HG02642 (cell line): ENCODE measurements around the gene C2orf42.
A peak's percentile ranks its signal among the peaks of the same experiment; 100 is the strongest.
"Not testable (repeated sequence)": the region's sequence is repeated elsewhere in the genome, so short reads cannot be mapped to it uniquely, and the experiment has no call there.

Experiments
- ATAC-seq: cut with Tn5 transposase; IDR thresholded peaks from one replicate; pipeline ENCODE4 v1.9.1; 2021; ENCODE audit warnings: mild to moderate bottlenecking; ENCODE audit not compliant: unreplicated experiment, poor library complexity

Gene C2orf42

DNA sequence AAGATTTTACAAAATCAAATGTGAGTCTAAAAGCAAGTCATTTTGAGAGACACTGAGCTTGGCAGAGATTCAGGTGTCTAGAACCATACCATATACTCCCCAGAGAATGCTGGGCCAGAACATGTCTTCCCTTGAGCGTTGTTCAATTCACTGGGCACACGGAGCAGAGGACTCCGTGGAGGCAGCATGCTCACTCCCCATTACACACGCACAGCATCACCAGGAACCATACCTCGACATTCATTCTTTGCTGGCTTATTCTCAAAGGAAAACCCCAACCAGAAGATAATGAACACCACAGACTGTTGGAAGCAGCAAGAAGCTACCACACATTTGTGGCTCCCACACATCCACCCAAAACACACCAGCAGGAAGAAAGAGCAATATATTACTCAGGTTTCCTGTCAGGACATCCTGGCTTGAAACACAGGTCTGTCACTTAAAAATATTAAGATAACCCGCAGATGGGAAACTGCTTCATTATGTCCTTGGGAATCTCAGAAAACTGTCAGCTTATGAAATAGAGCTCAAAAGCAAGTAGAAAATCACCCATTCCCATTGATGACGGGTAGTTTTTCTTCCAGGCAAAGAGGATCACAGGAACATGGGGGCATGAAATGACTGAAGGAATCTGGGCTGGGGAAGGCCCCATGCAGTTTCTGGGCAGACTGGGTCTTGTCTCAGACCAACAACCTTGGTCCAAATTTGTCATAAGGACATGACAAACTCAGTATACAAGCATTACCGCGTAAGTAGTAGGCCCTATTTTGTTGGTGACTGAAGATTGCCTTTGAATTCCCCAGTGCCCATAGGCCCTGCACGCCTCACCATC is 57.1 kb downstream of the C2orf42 start:
- peak; percentile 34 for ATAC-seq

DNA sequence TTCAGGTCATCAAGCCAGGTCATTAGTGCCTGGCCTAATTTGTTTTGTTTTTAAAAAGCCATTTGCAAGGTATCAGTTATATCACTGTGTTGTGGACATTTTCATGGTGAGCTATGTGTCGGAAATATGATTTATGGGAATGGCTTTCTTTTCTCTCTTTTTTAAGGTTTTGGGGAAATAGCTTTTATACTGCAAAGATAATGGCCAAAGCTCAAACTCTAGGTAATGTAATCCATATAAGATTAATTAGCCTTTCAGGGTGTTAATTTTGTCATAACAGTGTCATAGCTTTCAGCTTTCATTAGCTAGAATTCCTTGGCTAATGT is 57.7 kb downstream of the C2orf42 start:
- no peak for ATAC-seq

DNA sequence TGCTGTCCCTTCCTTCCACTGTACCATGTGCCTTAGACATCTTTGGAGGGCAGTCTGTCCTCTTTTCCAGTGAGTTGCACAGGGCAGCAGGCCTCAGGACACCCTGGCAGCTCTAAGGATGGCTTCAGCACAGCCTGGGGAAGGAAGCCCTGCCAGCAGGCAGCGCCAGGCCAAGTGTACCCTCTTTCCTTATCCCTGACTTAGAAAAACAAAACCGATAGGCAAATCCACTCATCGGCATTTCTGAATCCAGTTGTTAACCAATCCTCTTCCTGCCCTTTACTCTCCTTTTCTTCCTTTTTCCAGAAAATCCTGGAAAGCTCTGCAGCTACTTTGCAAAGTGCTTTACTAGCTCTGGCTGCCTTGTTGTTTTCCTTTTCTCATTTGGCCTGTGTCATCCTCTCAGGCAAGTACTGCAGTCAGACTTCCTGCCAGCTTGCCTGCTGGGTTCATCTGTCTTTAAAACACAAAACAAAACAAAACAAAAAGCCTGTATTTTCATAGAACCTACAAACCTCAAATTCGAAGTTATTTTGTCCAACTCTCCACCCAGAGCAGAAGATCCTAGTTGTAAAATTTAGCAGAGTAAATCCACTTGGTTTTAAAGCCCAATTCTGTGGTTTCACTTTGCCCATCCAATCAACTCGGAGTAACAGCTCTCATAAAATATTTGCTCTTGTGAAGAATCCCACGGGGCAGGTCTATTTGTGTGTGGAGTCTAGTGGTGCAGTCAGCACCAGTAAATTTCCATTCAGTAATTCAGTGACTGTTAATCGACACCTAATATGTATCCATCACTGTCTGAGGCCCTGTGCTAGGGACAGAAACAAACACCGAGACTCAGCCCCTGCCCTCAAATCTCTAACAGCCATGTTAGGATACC is 58.3 kb downstream of the C2orf42 start:
- peak; percentile 49 for ATAC-seq

DNA sequence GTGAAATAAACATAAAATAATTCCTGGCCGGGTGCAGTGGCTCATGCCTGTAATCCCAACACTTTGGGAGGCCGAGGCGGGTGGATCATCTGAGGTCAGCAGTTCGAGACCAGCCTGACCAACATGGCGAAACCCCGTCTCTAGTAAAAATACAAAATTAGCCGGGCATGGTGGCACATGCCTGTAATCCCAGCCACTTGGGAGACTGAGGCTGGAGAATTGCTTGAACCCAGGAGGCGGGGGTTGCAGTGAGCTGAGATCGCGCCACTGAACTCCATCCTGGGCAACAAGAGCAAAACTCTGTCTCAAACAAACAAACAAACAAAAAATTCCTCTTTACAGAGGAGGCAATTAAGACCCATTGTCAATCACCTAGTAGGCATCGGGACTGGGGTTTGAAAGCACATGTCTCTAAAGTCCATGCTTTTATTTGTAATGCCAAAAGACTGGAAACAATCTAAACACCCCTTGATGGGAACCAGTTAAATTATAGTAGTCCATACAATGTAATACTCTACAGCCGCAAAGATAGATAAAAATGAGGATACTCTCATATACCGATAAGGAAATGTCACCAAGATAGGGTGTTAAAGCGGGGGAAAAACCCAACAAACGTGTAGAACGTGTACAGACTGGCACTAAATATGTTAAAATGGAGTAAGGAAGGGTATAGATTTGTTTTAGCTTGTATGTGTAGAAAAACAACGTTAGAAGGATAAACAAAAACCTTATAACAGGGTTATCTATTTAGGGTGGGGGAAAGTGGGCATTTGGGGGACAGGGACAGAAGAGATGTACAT is 59.3 kb downstream of the C2orf42 start:
- ATAC-seq, result not testable (repeated sequence)

- ATAC-seq, result no peak
Measured at GRCh38 chr2:70128005-70128404, 62.8 kb downstream of the C2orf42 start.

DNA sequence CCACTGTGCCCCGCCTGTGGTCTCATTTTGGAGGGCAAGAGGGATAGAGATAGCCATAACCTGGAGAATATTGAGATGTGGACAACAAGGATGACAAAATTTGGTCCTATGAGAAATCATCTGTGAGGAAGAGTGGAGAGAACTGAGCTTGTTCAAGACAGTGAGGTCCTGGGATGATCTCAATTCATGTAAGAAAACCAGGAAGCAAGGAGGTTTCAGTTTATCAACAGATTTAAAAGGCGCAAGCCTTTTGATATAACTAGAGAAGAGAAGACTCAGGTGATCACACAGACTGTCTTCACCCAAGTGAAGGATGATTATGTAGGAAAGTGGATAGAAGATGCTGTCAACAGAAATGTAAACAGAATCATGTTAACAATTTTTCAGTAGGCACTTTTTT is 64.4 kb downstream of the C2orf42 start:
- ATAC-seq, result no peak

DNA sequence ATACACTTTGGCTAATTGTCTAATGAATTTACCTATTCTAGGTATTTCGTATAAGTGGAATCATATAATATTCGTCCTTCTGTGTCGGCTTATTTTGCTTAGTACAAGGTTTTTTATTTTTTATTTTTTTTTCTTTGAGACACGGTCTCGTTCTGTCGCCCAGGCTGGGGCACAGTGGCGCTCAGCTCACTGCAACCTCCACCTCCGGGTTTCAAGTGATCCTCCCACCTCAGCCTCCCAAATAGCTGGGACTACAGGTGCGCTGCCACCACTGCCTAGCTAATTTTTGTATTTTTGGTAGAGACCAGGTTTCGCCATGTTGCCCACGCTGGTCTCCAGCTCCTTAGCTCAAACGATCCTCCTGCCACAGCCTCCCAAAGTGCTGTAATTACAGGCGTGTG is 65.3 kb downstream of the C2orf42 start:
- no peak for ATAC-seq

- peak; percentile 37 for ATAC-seq
Measured at GRCh38 chr2:70124983-70125480, 65.8 kb downstream of the C2orf42 start.

DNA sequence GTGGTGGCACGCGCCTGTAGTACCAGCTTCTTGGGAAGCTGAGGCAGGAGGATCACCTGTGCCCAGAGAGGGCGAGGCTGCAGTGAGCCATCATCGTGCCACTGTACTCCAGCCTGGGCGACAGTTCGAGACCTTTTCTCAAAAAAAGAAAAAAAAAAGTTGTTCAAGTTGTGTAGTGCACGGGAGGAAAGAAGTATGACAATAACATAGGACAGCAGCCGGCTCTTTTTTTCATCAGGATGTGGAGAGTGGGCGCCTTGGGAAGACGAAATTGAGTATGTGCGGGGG is 67.0 kb downstream of the C2orf42 start:
- ATAC-seq, result no peak

- ATAC-seq, result no peak
Measured at GRCh38 chr2:70123051-70123828, 67.6 kb downstream of the C2orf42 start.

DNA sequence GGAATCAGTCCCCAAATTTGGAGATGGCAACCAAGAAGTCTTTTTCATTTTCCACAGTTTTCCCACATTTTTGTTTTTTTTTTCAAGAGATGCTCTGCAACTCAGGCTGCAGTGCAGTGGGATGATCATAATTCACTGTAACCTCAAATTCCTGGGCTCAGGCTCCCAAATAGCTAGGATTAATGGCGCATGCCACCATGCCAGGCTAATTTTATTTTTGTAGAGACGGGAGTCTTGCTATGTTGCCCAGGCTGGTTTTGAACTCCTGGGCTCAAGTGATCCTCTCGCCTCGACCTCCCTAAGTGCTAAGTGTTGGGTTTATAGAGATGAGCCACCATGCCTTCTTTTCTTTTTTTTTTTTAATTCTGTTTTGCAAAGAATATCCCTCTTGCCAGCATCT is 68.3 kb downstream of the C2orf42 start:
- ATAC-seq, result no peak

- ATAC-seq, result peak; percentile 5
Measured at GRCh38 chr2:70121627-70122372, 69.0 kb downstream of the C2orf42 start.

GRCh38 chr2:70118798-70119454 is 71.9 kb downstream of the C2orf42 start:
- no peak for ATAC-seq

DNA sequence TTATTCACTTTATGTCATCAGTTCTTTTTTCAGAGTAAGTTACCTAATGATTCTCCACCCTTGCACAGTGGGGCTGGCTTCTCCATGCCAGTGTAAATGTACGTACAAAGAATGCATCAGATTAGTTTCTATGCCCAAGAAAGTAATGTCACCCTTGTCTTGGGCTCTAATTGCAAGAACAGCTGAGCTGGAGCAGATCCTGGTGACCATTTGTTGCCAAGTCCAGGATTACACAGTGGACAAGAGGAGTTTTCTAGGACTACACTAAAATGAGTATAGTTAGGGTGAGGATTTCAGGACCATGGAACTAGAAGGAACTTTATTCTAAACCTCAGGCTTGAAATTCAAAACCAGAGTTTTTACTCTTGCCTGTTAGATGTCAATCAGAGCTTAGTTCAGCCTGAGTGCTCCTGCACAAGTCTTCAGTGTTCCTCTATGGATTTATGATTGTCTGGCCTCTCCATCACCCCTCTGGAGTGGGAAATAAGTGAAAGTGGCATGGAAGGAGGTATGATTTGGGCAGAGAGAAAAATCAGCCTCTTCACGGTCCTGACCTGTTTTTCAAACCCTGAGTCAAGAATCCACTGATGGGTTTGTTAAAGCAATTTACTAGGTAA is 73.8 kb downstream of the C2orf42 start:
- ATAC-seq, result no peak

DNA sequence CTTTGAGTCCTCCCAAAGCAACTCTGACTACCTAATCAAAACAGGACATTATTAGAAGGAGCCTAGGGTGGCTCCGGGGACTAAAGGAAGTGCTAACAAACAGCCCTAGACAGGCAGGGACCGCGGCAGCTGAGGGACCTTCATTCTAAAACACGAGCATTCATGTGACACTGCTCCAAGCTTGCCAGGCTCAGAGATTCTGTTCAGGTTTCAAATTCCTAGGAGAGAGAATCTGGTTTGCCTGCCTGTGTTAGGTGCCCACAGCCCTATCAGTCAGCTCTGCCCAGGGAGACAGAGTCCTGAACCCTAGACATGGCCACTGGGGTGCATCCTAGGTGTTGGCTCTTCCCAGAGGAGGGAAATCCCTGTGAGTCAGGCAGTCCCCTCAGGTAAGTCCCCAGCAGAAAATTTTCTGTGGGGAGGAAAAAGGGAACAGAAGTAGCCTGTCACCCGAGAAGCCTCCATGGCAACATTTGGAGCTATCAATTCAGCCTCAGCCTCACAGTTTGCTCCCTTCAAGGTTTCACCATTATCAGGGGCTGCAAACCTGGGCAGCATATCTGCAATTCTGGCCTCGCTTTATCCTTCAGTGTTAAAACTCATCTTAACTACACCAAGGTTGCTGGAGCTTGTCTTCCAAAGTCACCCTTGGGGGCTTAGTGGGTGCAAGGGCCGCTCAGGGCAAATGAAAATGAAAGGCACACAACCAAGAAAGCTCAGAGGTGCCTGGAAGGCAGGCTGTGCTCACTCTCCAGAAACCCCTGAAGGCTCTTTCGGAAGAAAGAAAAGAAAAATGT is 75.0 kb downstream of the C2orf42 start:
- ATAC-seq, result peak; percentile 56

DNA sequence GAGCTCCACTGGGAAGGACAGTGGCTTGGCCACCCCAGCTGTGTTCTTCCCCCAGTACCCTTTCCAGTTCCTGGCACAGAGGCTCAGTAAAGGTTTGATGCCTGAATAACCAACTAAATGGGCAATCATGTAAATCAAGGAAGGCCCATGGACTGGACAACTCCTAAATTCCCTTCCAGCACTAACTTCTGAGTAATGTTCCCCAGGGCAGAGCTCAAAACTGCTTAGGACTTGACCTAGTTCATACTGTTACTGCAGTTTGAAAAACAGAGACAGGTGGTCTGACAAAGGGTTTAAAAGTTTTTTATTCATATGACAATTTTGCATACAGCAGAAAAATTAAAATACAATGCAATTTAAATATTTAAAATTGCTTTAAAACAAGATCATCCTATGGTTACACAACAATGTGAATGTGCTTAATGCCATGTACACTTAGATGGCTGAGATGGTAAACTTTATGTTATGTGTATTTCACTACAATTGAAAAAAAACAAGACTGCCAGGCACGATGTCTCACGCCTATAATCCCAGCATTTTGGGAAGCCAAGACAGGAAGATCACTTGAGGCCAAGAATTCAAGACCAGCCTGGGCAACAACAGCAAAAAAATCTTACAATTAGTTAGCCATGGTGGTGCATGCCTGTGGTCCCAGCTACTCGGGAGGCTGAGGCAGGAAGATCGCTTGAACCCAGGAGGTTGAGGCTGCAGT is 77.3 kb downstream of the C2orf42 start:
- ATAC-seq, result no peak
